ENCODE results near the gene PRDM16.

DNA sequence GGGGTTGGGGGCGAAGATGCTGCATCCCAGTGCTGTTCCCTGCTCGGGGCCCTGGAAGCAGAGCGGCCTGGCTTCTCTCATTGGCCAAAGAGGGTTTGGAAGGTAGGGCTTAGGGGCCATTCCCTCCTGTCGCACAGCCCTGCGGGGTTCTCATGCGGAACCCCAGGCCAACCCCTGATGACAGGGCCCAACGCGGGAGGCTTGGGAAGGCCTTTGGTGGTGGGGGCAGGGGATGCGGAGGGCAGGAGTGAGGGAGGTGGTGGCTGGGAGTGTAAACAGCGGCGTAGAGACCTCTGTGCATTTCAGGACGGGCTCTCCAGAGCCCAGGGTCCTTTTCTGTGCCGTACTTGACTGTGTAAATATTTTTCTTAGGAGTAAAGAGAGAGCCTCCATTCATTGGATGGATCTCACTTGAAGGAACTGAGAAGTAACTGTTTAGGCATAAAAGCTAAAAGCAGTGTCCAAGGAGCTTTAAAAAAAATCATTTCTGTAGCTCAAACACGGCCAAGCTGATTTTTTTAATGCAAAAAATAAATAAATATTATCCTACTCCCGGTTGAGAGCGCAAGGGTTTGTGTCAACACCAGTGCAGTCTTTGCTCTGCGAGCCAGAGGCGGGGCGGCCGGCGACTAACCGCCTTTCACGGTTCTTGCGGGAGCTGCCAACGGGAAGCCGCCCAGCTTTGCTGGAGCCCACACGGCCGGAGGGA, 169.1 kb downstream of the PRDM16 start:
- TF ChIP-seq, protein P1, sequence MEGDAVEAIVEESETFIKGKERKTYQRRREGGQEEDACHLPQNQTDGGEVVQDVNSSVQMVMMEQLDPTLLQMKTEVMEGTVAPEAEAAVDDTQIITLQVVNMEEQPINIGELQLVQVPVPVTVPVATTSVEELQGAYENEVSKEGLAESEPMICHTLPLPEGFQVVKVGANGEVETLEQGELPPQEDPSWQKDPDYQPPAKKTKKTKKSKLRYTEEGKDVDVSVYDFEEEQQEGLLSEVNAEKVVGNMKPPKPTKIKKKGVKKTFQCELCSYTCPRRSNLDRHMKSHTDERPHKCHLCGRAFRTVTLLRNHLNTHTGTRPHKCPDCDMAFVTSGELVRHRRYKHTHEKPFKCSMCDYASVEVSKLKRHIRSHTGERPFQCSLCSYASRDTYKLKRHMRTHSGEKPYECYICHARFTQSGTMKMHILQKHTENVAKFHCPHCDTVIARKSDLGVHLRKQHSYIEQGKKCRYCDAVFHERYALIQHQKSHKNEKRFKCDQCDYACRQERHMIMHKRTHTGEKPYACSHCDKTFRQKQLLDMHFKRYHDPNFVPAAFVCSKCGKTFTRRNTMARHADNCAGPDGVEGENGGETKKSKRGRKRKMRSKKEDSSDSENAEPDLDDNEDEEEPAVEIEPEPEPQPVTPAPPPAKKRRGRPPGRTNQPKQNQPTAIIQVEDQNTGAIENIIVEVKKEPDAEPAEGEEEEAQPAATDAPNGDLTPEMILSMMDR (conservative IDR thresholded peaks at IDR 0.05; ENCODE audit: low read depth, low read length) = no peak
- no peak for TF ChIP-seq EZH2phosphoT487 (IDR thresholded peaks at IDR 0.05; ENCODE audit: borderline replicate concordance, low read length)
